Lower leg skin (tissue), 3 donors: ENCODE measurements around the gene PLA2G2F.

Experiments
- CTCF ChIP-seq, 3 donors: fragments of 450-650 bp; IDR thresholded peaks; one replicate each; pipeline ENCODE4 v1.5.1; 2016; ENCODE audit warnings: antibody characterized with exemption in 3 of 3, mild to moderate bottlenecking in 3 of 3, moderate library complexity in 2 of 3
- POLR2A ChIP-seq, 2 donors: fragments of 450-650 bp; IDR thresholded peaks; one replicate each; pipeline ENCODE4 v1.6.1; 2016 to 2017; ENCODE audit warnings: antibody characterized with exemption in 2 of 2, mild to moderate bottlenecking in 1 of 2, moderate library complexity in 1 of 2

- TF ChIP-seq CTCF (IDR thresholded peaks at IDR 0.05) (no peak), POLR2A (IDR thresholded peaks at IDR 0.05) (no peak)
Measured at GRCh38 chr1:20199840-20200239, 60.7 kb downstream of the PLA2G2F start.
